Measurements from ENCODE around the gene CCND1. TPM values are rescaled to one million over a fixed set of nuclear protein-coding genes. Genes with fewer than 3 reads are reported as not detected.

Gene CCND1
- total RNA-seq, 2 experiments from 2014 or later = 0.44 TPM; not detected in 1

DNA sequence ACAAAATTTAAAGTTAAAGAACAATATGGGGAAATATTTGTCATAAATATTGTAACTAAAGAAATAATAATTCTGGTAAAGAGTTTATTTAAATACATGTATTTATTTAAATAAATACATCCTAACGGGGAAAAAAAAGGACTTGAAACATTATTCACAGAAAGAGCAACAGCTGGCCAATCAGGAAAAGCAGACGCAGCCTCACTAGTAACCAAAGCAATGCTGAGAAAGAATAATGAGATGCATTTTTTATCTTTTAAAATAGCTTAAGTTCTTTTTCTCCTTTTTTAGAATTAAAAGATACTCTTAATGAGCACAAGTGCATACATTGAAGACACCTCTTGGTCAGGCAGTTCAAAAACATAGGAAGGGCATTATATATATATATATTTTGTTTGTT lies 36.8 kb downstream of the CCND1 start:
- no peak overlapping the region for H3K4me2 ChIP-seq (ENCODE audit: low read length)
- peaks cover 5% of the 10 kb centered on the region; the same call in 1 of the 2 replicates for H3K36me3 ChIP-seq (ENCODE audit: insufficient read depth, low read length)
- no peaks in the 10 kb centered on the region for H3K9me2 ChIP-seq (ENCODE audit: insufficient read depth, low read length)
- DNase-seq (ENCODE audit: low spot score) = no peak
- ChIA-PET CTCF (ENCODE audit: unreplicated experiment) (no interaction called here), POLR2A (no interaction called here)
- H3K27ac ChIP-seq (ENCODE audit: low read depth, low read length, poor library complexity, severe bottlenecking) = no peak overlapping the region
- intact Hi-C loops (cut with micrococcal nuclease; ENCODE audit: unreplicated experiment) = no loop called here
- peaks cover 4% of the 10 kb centered on the region; the same call in 1 of the 2 replicates for H4K20me1 ChIP-seq (ENCODE audit: insufficient read depth, low read length)
- TF ChIP-seq EZH2phosphoT487 (IDR thresholded peaks at IDR 0.05; ENCODE audit: borderline replicate concordance, low read depth, low read length) (no peak), CTCF (conservative IDR thresholded peaks at IDR 0.05; ENCODE audit: low read length) (no peak)
- H3K4me3 ChIP-seq (ENCODE audit: low read depth, low read length, poor library complexity, severe bottlenecking) = no peak overlapping the region
- no TSS peak for BruUV-seq (replicated peaks)
- peaks cover 10% of the 10 kb centered on the region for H3K4me1 ChIP-seq (ENCODE audit: insufficient read depth, low read length, poor library complexity, severe bottlenecking)
- no peaks in the 10 kb centered on the region for H3K9me3 ChIP-seq (ENCODE audit: low read length)
- H2AFZ ChIP-seq (ENCODE audit: low read length) = no peak overlapping the region
- peaks cover 21% of the 10 kb centered on the region for H3K79me2 ChIP-seq (ENCODE audit: insufficient read depth, low read depth, low read length)

DNA sequence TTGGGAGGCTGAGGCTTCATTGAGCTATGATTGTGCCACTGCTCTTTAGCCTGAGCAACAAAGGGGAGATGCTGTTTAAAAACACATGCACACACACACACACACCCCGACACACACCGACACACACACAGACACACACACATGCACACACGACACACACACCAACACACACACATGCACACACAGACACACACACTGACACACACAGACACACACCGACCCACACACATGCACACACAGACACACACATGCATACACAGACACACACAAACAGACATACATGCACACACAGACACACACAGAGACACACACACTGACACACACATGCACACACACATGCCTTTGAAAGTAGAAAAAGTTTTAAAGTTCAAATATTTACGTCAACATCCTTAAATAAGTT lies 39.7 kb downstream of the CCND1 start:
- Histone ChIP-seq H4K20me1 (ENCODE audit: insufficient read depth, low read length) (no peaks in the 10 kb centered on the region), H3K27ac (ENCODE audit: low read depth, low read length, poor library complexity, severe bottlenecking) (no peak overlapping the region), H3K4me2 (ENCODE audit: low read length) (no peak overlapping the region), H3K9me2 (ENCODE audit: insufficient read depth, low read length) (no peaks in the 10 kb centered on the region), H3K4me3 (ENCODE audit: low read depth, low read length, poor library complexity, severe bottlenecking) (no peak overlapping the region), H3K9me3 (ENCODE audit: low read length) (no peaks in the 10 kb centered on the region), H3K4me1 (ENCODE audit: insufficient read depth, low read length, poor library complexity, severe bottlenecking) (no peaks in the 10 kb centered on the region), H3K36me3 (ENCODE audit: insufficient read depth, low read length) (no peaks in the 10 kb centered on the region), H3K79me2 (ENCODE audit: insufficient read depth, low read depth, low read length) (no peaks in the 10 kb centered on the region), H2AFZ (ENCODE audit: low read length) (no peak overlapping the region)
- POLR2A ChIA-PET = no interaction called here
- no peak for TF ChIP-seq CTCF (conservative IDR thresholded peaks at IDR 0.05; ENCODE audit: low read length)
- no peak for TF ChIP-seq EZH2phosphoT487 (IDR thresholded peaks at IDR 0.05; ENCODE audit: borderline replicate concordance, low read depth, low read length)
- CTCF ChIA-PET (ENCODE audit: unreplicated experiment) = no interaction called here
- no TSS peak for BruUV-seq (replicated peaks)
- DNase-seq (ENCODE audit: low spot score) = no peak
- intact Hi-C loops (cut with micrococcal nuclease; ENCODE audit: unreplicated experiment) = no loop called here

DNA sequence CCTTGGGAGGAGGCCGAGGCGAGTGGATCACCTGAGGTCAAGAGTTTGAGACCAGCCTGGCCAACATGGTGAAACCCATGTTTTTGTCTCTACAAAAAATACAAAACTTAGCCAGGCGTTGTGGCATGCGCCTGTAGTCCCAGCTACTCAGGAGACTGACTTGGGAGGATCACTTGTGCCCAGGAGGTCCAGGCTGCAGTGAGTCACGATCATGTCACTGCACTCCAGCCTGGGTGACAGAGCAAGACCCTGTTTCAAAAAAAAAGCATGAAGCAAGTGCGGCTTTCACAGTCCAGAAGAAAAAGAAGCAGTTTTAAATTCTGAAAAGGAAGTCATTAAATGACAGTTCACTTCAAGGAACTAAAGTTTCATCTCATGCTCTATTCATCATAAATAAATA lies 41.3 kb downstream of the CCND1 start:
- Histone ChIP-seq H3K4me1 (ENCODE audit: insufficient read depth, low read length, poor library complexity, severe bottlenecking) (no peaks in the 10 kb centered on the region), H3K9me3 (ENCODE audit: low read length) (no peaks in the 10 kb centered on the region), H3K79me2 (ENCODE audit: insufficient read depth, low read depth, low read length) (no peaks in the 10 kb centered on the region), H2AFZ (ENCODE audit: low read length) (no peak overlapping the region), H4K20me1 (ENCODE audit: insufficient read depth, low read length) (no peaks in the 10 kb centered on the region), H3K4me3 (ENCODE audit: low read depth, low read length, poor library complexity, severe bottlenecking) (no peak overlapping the region), H3K36me3 (ENCODE audit: insufficient read depth, low read length) (no peaks in the 10 kb centered on the region), H3K4me2 (ENCODE audit: low read length) (no peak overlapping the region), H3K27ac (ENCODE audit: low read depth, low read length, poor library complexity, severe bottlenecking) (no peak overlapping the region), H3K9me2 (ENCODE audit: insufficient read depth, low read length) (no peaks in the 10 kb centered on the region)
- TF ChIP-seq EZH2phosphoT487 (IDR thresholded peaks at IDR 0.05; ENCODE audit: borderline replicate concordance, low read depth, low read length) = no peak
- TF ChIP-seq CTCF (conservative IDR thresholded peaks at IDR 0.05; ENCODE audit: low read length) = no peak
- ChIA-PET CTCF (ENCODE audit: unreplicated experiment) (no interaction called here), POLR2A (no interaction called here)
- intact Hi-C loops (cut with micrococcal nuclease; ENCODE audit: unreplicated experiment) = no loop called here
- no peak for DNase-seq (ENCODE audit: low spot score)
- BruUV-seq (replicated peaks) = no TSS peak

All from OCI-LY7 (cell line).